HUES64 (cell line): ENCODE data around the gene HIRIP3.
"Not testable (repeated sequence)": the region's sequence is repeated elsewhere in the genome, so short reads cannot be mapped to it uniquely, and the experiment has no call there.

Experiments used
- H3K27ac ChIP-seq: 2 replicates; pipeline ENCODE4 v1.7.0; 2013; ENCODE audit warnings: low read depth, low read length, inconsistent platforms
- H3K27me3 ChIP-seq: 2 replicates; pipeline ENCODE4 v1.6.1; 2013; ENCODE audit warnings: mild to moderate bottlenecking, low read length; ENCODE audit not compliant: insufficient read depth
- H3K36me3 ChIP-seq: 2 replicates; pipeline ENCODE4 v1.6.1; 2013; ENCODE audit warnings: mild to moderate bottlenecking, low read length; ENCODE audit not compliant: insufficient read depth
- H3K4me1 ChIP-seq: 2 replicates; pipeline ENCODE4 v1.6.1; 2013; ENCODE audit warnings: mild to moderate bottlenecking, low read length, moderate library complexity; ENCODE audit not compliant: insufficient read depth
- H3K4me3 ChIP-seq: 2 replicates; pipeline ENCODE4 v1.5.1; 2013; ENCODE audit warnings: mild to moderate bottlenecking, low read length, moderate library complexity
- H3K9ac ChIP-seq: 2 replicates; pipeline ENCODE4 v1.6.1; 2013; ENCODE audit warnings: mild to moderate bottlenecking, low read depth, low read length
- H3K9me3 ChIP-seq: 2 replicates; pipeline ENCODE4 v1.6.1; 2013; ENCODE audit warnings: low read depth, low read length; ENCODE audit not compliant: insufficient read depth
- WGBS: fragments of 150-250, 120-280 bp; methylation state at CpG from one replicate; pipeline ENCODE4 v1.1.7; 2013; ENCODE audit warnings: missing lambda C conversion rate; 5-methylcytosine and 5-hydroxymethylcytosine counted together

Gene HIRIP3

GRCh38 chr16:30015450-30015849 is 20.0 kb upstream of the HIRIP3 start:
- not testable (repeated sequence) for H3K9me3 ChIP-seq
- WGBS: 89% methylated on average over 7 of the region's 7 CpGs

GRCh38 chr16:30012598-30012997 is 17.2 kb upstream of the HIRIP3 start:
- H3K9ac ChIP-seq, H3K27ac ChIP-seq, H3K9me3 ChIP-seq, H3K4me1 ChIP-seq, H3K36me3 ChIP-seq: not testable (repeated sequence)
- peaks cover 37% of the 10 kb centered on the region for H3K27me3 ChIP-seq
- peak overlapping the region; percentile 78; the same call in 1 of the 2 replicates for H3K4me3 ChIP-seq
- WGBS: 80% methylated on average over 14 of the region's 14 CpGs

More at GRCh38 chr16:30015450-30015849, 20.0 kb upstream of the HIRIP3 start:
- H3K27ac ChIP-seq, H3K9ac ChIP-seq, H3K36me3 ChIP-seq, H3K4me1 ChIP-seq, H3K4me3 ChIP-seq: not testable (repeated sequence)
- peaks cover 23% of the 10 kb centered on the region for H3K27me3 ChIP-seq

GRCh38 chr16:30011714-30012504 is 16.5 kb upstream of the HIRIP3 start:
- H3K36me3 ChIP-seq: no peaks in the 10 kb centered on the region
- peaks cover 37% of the 10 kb centered on the region for H3K27me3 ChIP-seq
- H3K4me3 ChIP-seq: peak overlapping the region; percentile 78
- peaks cover 3% of the 10 kb centered on the region; the same call in 1 of the 2 replicates for H3K4me1 ChIP-seq
- no peaks in the 10 kb centered on the region for H3K9me3 ChIP-seq
- no peak overlapping the region for H3K27ac ChIP-seq
- WGBS: 7% methylated on average over 31 of the region's 31 CpGs
- no peak overlapping the region for H3K9ac ChIP-seq

GRCh38 chr16:30010844-30011713 is 15.7 kb upstream of the HIRIP3 start, which contains the start of gene DOC2A:
TSS of gene DOC2A (minus strand) at chr16:30011027. CDS start at chr16:30010222, 805 bp downstream.
- no peak within 1 kb of the TSS for H3K27ac ChIP-seq
- 0 out of 2 replicates have a peak, but pooled peaks cover 3% of the 10 kb centered on the region for H3K36me3 ChIP-seq
- H3K9ac ChIP-seq: no peak within 1 kb of the TSS
- H3K4me1 ChIP-seq: peaks cover 3% of the 10 kb centered on the region; the same call in 1 of the 2 replicates
- H3K27me3 ChIP-seq: peaks cover 37% of the 10 kb centered on the region
- WGBS: under 1% methylated on average over 97 of the region's 99 CpGs
- H3K4me3 ChIP-seq: peak within 1 kb of the TSS; percentile 78
- no peaks in the 10 kb centered on the region for H3K9me3 ChIP-seq

DNA sequence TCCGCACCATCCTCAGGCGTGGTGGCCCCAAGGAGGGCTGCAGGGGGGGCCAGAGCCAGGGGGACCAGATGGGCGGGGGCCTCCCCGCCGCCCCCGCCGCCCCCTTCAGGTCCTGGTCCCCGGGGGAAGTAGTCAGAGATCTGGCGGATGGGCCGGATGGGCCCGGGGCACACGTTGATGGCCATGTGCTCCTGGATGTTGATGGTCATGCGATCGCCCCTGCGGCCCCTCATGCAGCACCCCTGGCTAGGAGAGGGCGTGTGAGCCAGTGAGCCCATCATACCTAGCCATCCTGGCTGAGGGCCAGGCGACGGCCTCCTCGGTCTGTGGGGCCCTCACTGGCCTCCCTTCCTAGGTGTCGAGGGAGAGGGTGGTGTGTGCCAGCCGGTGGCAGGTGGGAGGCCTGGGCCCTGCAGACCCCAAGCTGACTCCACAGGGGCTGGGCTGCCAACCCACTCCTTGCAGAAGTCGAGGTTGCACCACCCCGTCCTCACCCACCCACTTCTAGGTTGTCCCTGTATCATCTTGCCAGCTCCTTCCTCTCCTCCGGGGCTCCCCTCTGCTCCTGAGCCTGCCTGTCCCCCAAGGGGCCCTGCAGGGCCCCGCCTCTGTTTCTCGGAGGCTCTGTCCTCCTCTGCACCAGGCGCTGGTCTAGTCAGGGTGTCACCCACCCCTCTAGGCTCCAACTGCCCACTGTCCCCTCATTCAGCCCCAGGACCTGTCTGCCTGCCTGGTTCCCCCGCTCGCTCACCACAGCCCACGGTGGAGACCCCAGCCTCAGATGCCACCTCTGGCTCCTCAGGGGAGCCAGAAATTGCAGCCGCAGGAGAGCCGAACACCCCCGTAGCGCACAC is 14.8 kb upstream of the HIRIP3 start:
- no peak overlapping the region for H3K9ac ChIP-seq
- H3K9me3 ChIP-seq: no peaks in the 10 kb centered on the region
- H3K27me3 ChIP-seq: peaks cover 37% of the 10 kb centered on the region
- peaks cover 3% of the 10 kb centered on the region; the same call in 1 of the 2 replicates for H3K4me1 ChIP-seq
- WGBS: 36% methylated on average over 34 of the region's 34 CpGs
- 0 out of 2 replicates have a peak, but pooled peaks cover 7% of the 10 kb centered on the region for H3K36me3 ChIP-seq
- peak overlapping the region; percentile 78 for H3K4me3 ChIP-seq
- H3K27ac ChIP-seq: no peak overlapping the region

DNA sequence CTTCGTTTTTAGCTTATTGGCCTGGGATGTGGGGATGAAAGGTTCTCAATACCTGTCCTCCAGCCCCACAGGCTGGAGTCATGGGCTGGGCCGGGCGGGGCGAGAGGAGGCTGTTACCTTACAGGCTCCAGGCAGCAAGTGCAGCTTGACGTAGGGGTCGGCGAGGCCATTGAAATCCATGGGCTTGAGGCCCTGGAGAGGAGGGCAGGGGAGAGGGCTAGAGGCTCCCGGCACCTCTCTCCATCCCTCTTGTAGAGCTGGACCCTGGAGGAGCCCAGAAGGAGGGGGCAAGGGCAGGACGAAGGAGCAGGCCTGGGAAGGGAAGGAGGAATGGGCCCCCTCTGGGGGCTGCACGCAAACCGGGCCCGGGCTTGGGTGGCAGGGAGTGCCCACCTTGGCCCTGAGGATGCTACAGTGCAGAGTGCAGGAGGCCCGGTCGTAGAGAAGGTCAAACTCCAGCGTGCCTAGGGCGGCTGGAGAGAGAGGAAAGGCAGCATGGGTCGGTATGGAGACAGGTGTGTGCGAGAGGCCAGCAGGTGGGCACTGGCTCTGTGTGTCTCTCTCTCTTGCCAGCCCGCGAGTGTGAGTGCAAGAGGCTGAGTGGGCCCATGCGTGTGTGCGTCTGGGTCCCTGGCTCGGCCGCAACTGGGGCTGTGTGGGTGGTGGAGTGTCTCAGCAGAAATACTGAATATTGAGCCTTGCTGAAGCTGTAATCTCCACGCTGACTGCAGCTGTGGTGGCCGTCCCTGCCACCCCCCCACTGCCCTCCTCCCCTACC is 13.9 kb upstream of the HIRIP3 start:
- H3K9ac ChIP-seq: no peak overlapping the region
- 58% methylated on average over 26 of the region's 26 CpGs for WGBS

GRCh38 chr16:30007378-30007895 is 12.0 kb upstream of the HIRIP3 start:
- Histone ChIP-seq H3K27me3 (peaks cover 31% of the 10 kb centered on the region), H3K9ac (no peak overlapping the region), H3K4me3 (no peak overlapping the region), H3K27ac (no peak overlapping the region), H3K36me3 (peaks cover 11% of the 10 kb centered on the region; the same call in 1 of the 2 replicates), H3K9me3 (no peaks in the 10 kb centered on the region), H3K4me1 (peaks cover 3% of the 10 kb centered on the region; the same call in 1 of the 2 replicates)
- WGBS: 85% methylated on average over 11 of the region's 11 CpGs

More for the DNA sequence above, 13.9 kb upstream of the HIRIP3 start:
- H3K4me3 ChIP-seq: no peak overlapping the region
- no peak overlapping the region for H3K27ac ChIP-seq
- peaks cover 3% of the 10 kb centered on the region; the same call in 1 of the 2 replicates for H3K4me1 ChIP-seq
- no peaks in the 10 kb centered on the region for H3K9me3 ChIP-seq
- 0 out of 2 replicates have a peak, but pooled peaks cover 7% of the 10 kb centered on the region for H3K36me3 ChIP-seq
- H3K27me3 ChIP-seq: peaks cover 37% of the 10 kb centered on the region

GRCh38 chr16:30006659-30007377 is 11.4 kb upstream of the HIRIP3 start:
- peaks cover 16% of the 10 kb centered on the region; the same call in 1 of the 2 replicates for H3K36me3 ChIP-seq

GRCh38 chr16:30006095-30006473 is 10.7 kb upstream of the HIRIP3 start:
- H3K36me3 ChIP-seq: peaks cover 18% of the 10 kb centered on the region; the same call in 1 of the 2 replicates
- peaks cover 19% of the 10 kb centered on the region for H3K27me3 ChIP-seq
- H3K4me1 ChIP-seq: no peaks in the 10 kb centered on the region
- H3K9me3 ChIP-seq: no peaks in the 10 kb centered on the region
- no peak overlapping the region for H3K4me3 ChIP-seq
- no peak overlapping the region for H3K9ac ChIP-seq
- H3K27ac ChIP-seq: no peak overlapping the region
- 93% methylated on average over 18 of the region's 18 CpGs for WGBS

More at GRCh38 chr16:30006659-30007377, 11.4 kb upstream of the HIRIP3 start:
- 91% methylated on average over 34 of the region's 34 CpGs for WGBS
- Histone ChIP-seq H3K27me3 (peaks cover 25% of the 10 kb centered on the region), H3K4me3 (no peak overlapping the region), H3K9me3 (no peaks in the 10 kb centered on the region), H3K27ac (no peak overlapping the region), H3K4me1 (no peaks in the 10 kb centered on the region), H3K9ac (no peak overlapping the region)
